IMR-90 (cell line): ENCODE results near the gene CDC25A. TPM values are rescaled to one million over a fixed set of nuclear protein-coding genes. Genes with fewer than 3 reads are reported as not detected.

Experiments used
- ATAC-seq: fragments of 200-7000 bp; cut with Tn5 transposase; 2 replicates; pipeline ENCODE4 v1.9.1; 2020; ENCODE audit warnings: low read depth, mild to moderate bottlenecking, moderate library complexity
- BruUV-seq: library from RNA; stranded (reverse); fragments of 400-500 nt; replicated peaks from 2 replicates; lab custom pipeline; 2021; lab: Mats Ljungman, UMichigan
- CTCF ChIA-PET: fragments of 300-600 bp; formaldehyde crosslinking; extraction: SDS; loops from one replicate; lab custom pipeline; 2021; ENCODE audit warnings: antibody characterized with exemption; lab: Yijun Ruan, JAX
- POLR2A ChIA-PET: fragments of 300-600 bp; sonication (Branson Sonifier 250); formaldehyde crosslinking; loops from one replicate; lab custom pipeline; 2022; ENCODE audit warnings: antibody characterized with exemption; ENCODE audit not compliant: unreplicated experiment; lab: Charles Lee
- DNase-seq: peaks from one replicate; pipeline ENCODE4 v3.0.0; 2013
- H2AFZ ChIP-seq: replicated peaks from 2 replicates; pipeline ENCODE3; 2013; ENCODE audit warnings: low read length, mild to moderate bottlenecking; ENCODE audit not compliant: poor library complexity
- H2AK5ac ChIP-seq: 2 replicates; pipeline ENCODE4 v1.6.1; 2013; ENCODE audit warnings: low read depth, low read length, inconsistent platforms
- H2AK9ac ChIP-seq: replicated peaks from 2 replicates; pipeline ENCODE3; 2013; ENCODE audit warnings: mild to moderate bottlenecking, low read depth, low read length, moderate library complexity; ENCODE audit not compliant: poor library complexity
- H2BK120ac ChIP-seq: 2 replicates; pipeline ENCODE4 v1.6.1; 2013; ENCODE audit warnings: low read depth, low read length, inconsistent platforms
- H2BK15ac ChIP-seq: 3 replicates; pipeline ENCODE4 v1.6.1; 2013; ENCODE audit warnings: low read depth, low read length, inconsistent platforms
- H2BK20ac ChIP-seq: 2 replicates; pipeline ENCODE4 v1.6.1; 2013; ENCODE audit warnings: low read depth, mild to moderate bottlenecking, inconsistent platforms, low read length, moderate library complexity
- H2BK5ac ChIP-seq: 2 replicates; pipeline ENCODE4 v1.6.1; 2013; ENCODE audit warnings: mild to moderate bottlenecking, low read depth, low read length, inconsistent platforms; ENCODE audit not compliant: poor library complexity, severe bottlenecking
- H3K14ac ChIP-seq: replicated peaks from 2 replicates; pipeline ENCODE4 v1.6.1; 2013; ENCODE audit warnings: low read depth, low read length, inconsistent platforms
- H3K18ac ChIP-seq: 2 replicates; pipeline ENCODE4 v1.6.1; 2013; ENCODE audit warnings: low read depth, low read length, control low read depth
- H3K23ac ChIP-seq: 2 replicates; pipeline ENCODE4 v1.6.1; 2013; ENCODE audit warnings: low read depth, low read length, inconsistent platforms
- H3K27ac ChIP-seq: 2 replicates; pipeline ENCODE4 v1.5.1; 2013; ENCODE audit warnings: mild to moderate bottlenecking, control low read depth, low read length; ENCODE audit not compliant: insufficient read depth
- H3K27me3 ChIP-seq: 2 replicates; pipeline ENCODE4 v1.6.1; 2013; ENCODE audit warnings: low read length; ENCODE audit not compliant: control insufficient read depth, insufficient read depth
- H3K36me3 ChIP-seq: 2 replicates; pipeline ENCODE4 v1.6.1; 2013; ENCODE audit warnings: low read length, mixed read lengths; ENCODE audit not compliant: control insufficient read depth, insufficient read depth
- H3K4ac ChIP-seq: 2 replicates; pipeline ENCODE4 v1.6.1; 2013; ENCODE audit warnings: low read depth, low read length, inconsistent platforms
- H3K4me1 ChIP-seq: 2 replicates; pipeline ENCODE4 v1.6.1; 2013; ENCODE audit warnings: low read length, mixed read lengths; ENCODE audit not compliant: control insufficient read depth, insufficient read depth
- H3K4me2 ChIP-seq: 2 replicates; pipeline ENCODE4 v1.6.1; 2013; ENCODE audit warnings: low read depth, mild to moderate bottlenecking, control low read depth, low read length, moderate library complexity
- H3K4me3 ChIP-seq: 2 replicates; pipeline ENCODE4 v1.5.1; 2013; ENCODE audit warnings: low read depth, mild to moderate bottlenecking, control low read depth, low read length, moderate library complexity; ENCODE audit not compliant: insufficient read depth
- H3K56ac ChIP-seq: 2 replicates; pipeline ENCODE4 v1.6.1; 2013; ENCODE audit warnings: low read length, inconsistent platforms; ENCODE audit not compliant: insufficient read depth; ENCODE audit errors: extremely low read depth
- H3K79me1 ChIP-seq, 2 experiments: 2 replicates each; pipeline ENCODE4 v1.6.1; 2013; ENCODE audit warnings: low read length in 2 of 2, inconsistent platforms in 1 of 2, low read depth in 1 of 2
- H3K9ac ChIP-seq: 2 replicates; pipeline ENCODE4 v1.6.1; 2013; ENCODE audit warnings: low read depth, low read length, control low read depth
- H3K9me1 ChIP-seq: 2 replicates; pipeline ENCODE4 v1.6.1; 2013; ENCODE audit warnings: low read length, inconsistent platforms; ENCODE audit not compliant: insufficient read depth
- H3K9me3 ChIP-seq: 2 replicates; pipeline ENCODE4 v1.6.1; 2013; ENCODE audit warnings: low read length; ENCODE audit not compliant: control insufficient read depth, insufficient read depth
- H4K20me1 ChIP-seq: 2 replicates; pipeline ENCODE4 v1.6.1; 2013; ENCODE audit warnings: low read length, inconsistent platforms; ENCODE audit not compliant: insufficient read depth
- H4K5ac ChIP-seq: 2 replicates; pipeline ENCODE4 v1.6.1; 2013; ENCODE audit warnings: mild to moderate bottlenecking, low read depth, low read length, control low read depth
- H4K8ac ChIP-seq, 2 experiments: 2 replicates each; pipeline ENCODE4 v1.6.1; 2013; ENCODE audit warnings: low read depth in 2 of 2, low read length in 2 of 2, control low read depth in 1 of 2, inconsistent platforms in 1 of 2
- H4K91ac ChIP-seq: 2 replicates; pipeline ENCODE4 v1.6.1; 2013; ENCODE audit warnings: low read depth, low read length, inconsistent platforms; ENCODE audit not compliant: insufficient read depth
- MAFK ChIP-seq: IDR thresholded peaks from 2 replicates; pipeline ENCODE4 v1.6.1; 2012; ENCODE audit warnings: low read depth, low read length, improper control_type of control experiment
- WGBS, 2 experiments: methylation state at CpG; one replicate each; pipeline versions ENCODE4 v1.1.5 to v1.1.7; 2013; ENCODE audit warnings: missing lambda C conversion rate in 2 of 2; ENCODE audit not compliant: insufficient read length in 1 of 2; ENCODE audit errors: extremely low coverage in 2 of 2; 5-methylcytosine and 5-hydroxymethylcytosine counted together
- dilution Hi-C: fragments of 300-500 bp; cut with HindIII; formaldehyde crosslinking; loops from one replicate; pipeline ENCODE4 v1.14.3; 2018; ENCODE audit warnings: low sequenced_read_pairs; ENCODE audit not compliant: unreplicated experiment
- in situ Hi-C: fragments of 300-500 bp; cut with MboI; formaldehyde crosslinking; loops from 3 replicates; pipeline ENCODE4 v1.14.3; 2019; ENCODE audit warnings: low sequenced_read_pairs, inconsistent platforms, mixed read lengths
- intact Hi-C: fragments of 100-400 bp; cut with micrococcal nuclease; formaldehyde crosslinking; loops from 2 replicates; pipeline ENCODE4 v1.10.0; 2022
- polyA plus RNA-seq, 3 experiments: library from polyadenylated mRNA; depleted of rRNA; stranded (reverse); fragments of >200 nt; gene quantifications; 2 replicates each; pipeline ENCODE4 v1.2.3, GENCODE V29; 2012; ENCODE audit warnings: low replicate concordance in 1 of 3
- total RNA-seq: library from RNA; depleted of rRNA; stranded (reverse); fragments of >200 nt; gene quantifications from 2 replicates; pipeline ENCODE4 v1.2.3, GENCODE V29; 2012

Gene CDC25A
- total and polyA plus RNA-seq, 2 of the 4 experiments (the other 2 are of a cell fraction), result 4.2 to 10.6 TPM

GRCh38 chr3:48143992-48144391 lies 44.2 kb downstream of the CDC25A start:
- WGBS, 2 experiments, result no CpG with 5 or more reads among the region's 5 CpGs
- H2BK15ac ChIP-seq, result no peak overlapping the region

More at GRCh38 chr3:48143992-48144391, 44.2 kb downstream of the CDC25A start:
- TF ChIP-seq MAFK, result no peak
- no peak overlapping the region for H3K14ac ChIP-seq
- no peaks in the 10 kb centered on the region for H3K9me3 ChIP-seq
- no peak overlapping the region for H2AFZ ChIP-seq
- ATAC-seq (no peak), DNase-seq (no peak)
- H2BK20ac ChIP-seq, result no peak overlapping the region
- in situ Hi-C loops, result no loop called here
- no peak overlapping the region for H2BK5ac ChIP-seq
- no peak overlapping the region for H3K4me3 ChIP-seq
- no peak overlapping the region for H2BK120ac ChIP-seq
- dilution Hi-C loops, result no loop called here
- H3K56ac ChIP-seq, result no peak overlapping the region
- no peak overlapping the region for H3K27ac ChIP-seq
- peak overlapping the region; percentile 24 for H2AK9ac ChIP-seq
- BruUV-seq, result no TSS peak
- H3K23ac ChIP-seq, result no peak overlapping the region
- H3K4ac ChIP-seq, result no peak overlapping the region
- ChIA-PET CTCF (no interaction called here), POLR2A (no interaction called here)
- no peak overlapping the region for H3K9ac ChIP-seq
- no peak overlapping the region for H3K18ac ChIP-seq
- no peaks in the 10 kb centered on the region for H3K36me3 ChIP-seq
- intact Hi-C loops, result no loop called here
- no peak overlapping the region for H4K91ac ChIP-seq
- peaks cover 3% of the 10 kb centered on the region; the same call in 1 of the 2 replicates for H3K4me1 ChIP-seq
- H3K79me1 ChIP-seq, result no peaks in the 10 kb centered on the region
- H4K8ac ChIP-seq, result no peak overlapping the region
- H3K27me3 ChIP-seq, result no peaks in the 10 kb centered on the region; the same call in 1 of the 2 replicates
- no peaks in the 10 kb centered on the region for H4K20me1 ChIP-seq
- H3K4me2 ChIP-seq, result no peak overlapping the region
- no peaks in the 10 kb centered on the region for H3K9me1 ChIP-seq
- H4K5ac ChIP-seq, result no peak overlapping the region
- H2AK5ac ChIP-seq, result no peak overlapping the region
